K562 (cell line): Measurements from ENCODE around the gene FGF2.

ENCODE experiments used
- NR4A1 ChIP-seq, 2 experiments: fragments of 250-450 bp in 1 of 2; fragments of 450-650 bp in 1 of 2; sonication (Bioruptor Pico) in 1 of 2; IDR thresholded peaks; 2 replicates each; pipeline versions ENCODE4 v1.4.0 to v1.6.1; 2016 to 2020; ENCODE audit warnings: mild to moderate bottlenecking in 2 of 2, missing compliant biosample characterization in 1 of 2, missing genetic modification characterization in 1 of 2, moderate library complexity in 1 of 2
- ZNF354B ChIP-seq: fragments of 250-450 bp; sonication (Bioruptor Pico); IDR thresholded peaks from 2 replicates; pipeline ENCODE4 v1.4.0; 2020

GRCh38 chr4:122884499-122884898 lies 57.9 kb downstream of the FGF2 start:
- TF ChIP-seq NR4A1 (CRISPR knock-in tag; IDR thresholded peaks at IDR 0.05): no peak
- no peak for TF ChIP-seq NR4A1 (tag; IDR thresholded peaks at IDR 0.05)
- no peak for TF ChIP-seq ZNF354B
